ENCODE results near the gene NEB.

NEB gene

GRCh38 chr2:151544449-151544848 lies 189.8 kb downstream of the NEB start:
- no peak for DNase-seq

- DNase-seq, result no peak
These were observed 190.4 kb downstream of the NEB start for GRCh38 chr2:151543876-151544275.

- no peak for DNase-seq
These were observed 200.3 kb downstream of the NEB start for GRCh38 chr2:151534001-151534400.

- no peak for DNase-seq
These were observed 201.1 kb downstream of the NEB start for GRCh38 chr2:151533127-151533526.

- no peak for DNase-seq
These were observed 207.6 kb downstream of the NEB start for GRCh38 chr2:151526572-151527090.

- DNase-seq, result no peak
These were observed 208.4 kb downstream of the NEB start for GRCh38 chr2:151525821-151526373.

GRCh38 chr2:151523850-151524249 lies 210.4 kb downstream of the NEB start:
- no peak for DNase-seq

GRCh38 chr2:151522556-151522955 lies 211.7 kb downstream of the NEB start:
- DNase-seq, result no peak

GRCh38 chr2:151520976-151521375 lies 213.3 kb downstream of the NEB start:
- DNase-seq, result no peak

GRCh38 chr2:151518802-151519201 lies 215.5 kb downstream of the NEB start:
- DNase-seq, result no peak

GRCh38 chr2:151508519-151508918 lies 225.8 kb downstream of the NEB start:
- no peak for DNase-seq

- no peak for DNase-seq
These were observed 228.1 kb downstream of the NEB start for GRCh38 chr2:151506170-151506569.

GRCh38 chr2:151498178-151498577 lies 236.1 kb downstream of the NEB start:
- DNase-seq, result no peak

- no peak for DNase-seq
These were observed 242.8 kb downstream of the NEB start for GRCh38 chr2:151491496-151491895.

GRCh38 chr2:151490276-151490675 lies 244.0 kb downstream of the NEB start:
- DNase-seq, result no peak

- no peak for DNase-seq
These were observed 248.2 kb downstream of the NEB start for GRCh38 chr2:151486053-151486452.

GRCh38 chr2:151484100-151484499 lies 250.2 kb downstream of the NEB start:
- DNase-seq, result no peak

- DNase-seq, result no peak
These were observed 250.7 kb downstream of the NEB start for GRCh38 chr2:151483546-151483945.

- DNase-seq, result no peak
These were observed 252.0 kb downstream of the NEB start for GRCh38 chr2:151482171-151482725.

- DNase-seq, result no peak
These were observed 252.5 kb downstream of the NEB start for GRCh38 chr2:151481744-151482143.

GRCh38 chr2:151478011-151478410 lies 256.3 kb downstream of the NEB start:
- DNase-seq, result no peak

- no peak for DNase-seq
These were observed 258.0 kb downstream of the NEB start for GRCh38 chr2:151476287-151476686.

- no peak for DNase-seq
These were observed 259.2 kb downstream of the NEB start for GRCh38 chr2:151475071-151475470.

- DNase-seq, result no peak
These were observed 261.3 kb downstream of the NEB start for GRCh38 chr2:151472966-151473365.

- no peak for DNase-seq
These were observed 263.7 kb downstream of the NEB start for GRCh38 chr2:151470556-151470955.
